NCI-H510A (cell line): ENCODE data around the gene TM4SF20.

Source experiments
- DNase-seq: peaks from one replicate; lab custom pipeline; 2025; lab: John Stamatoyannopoulos, UW

Gene TM4SF20

DNA sequence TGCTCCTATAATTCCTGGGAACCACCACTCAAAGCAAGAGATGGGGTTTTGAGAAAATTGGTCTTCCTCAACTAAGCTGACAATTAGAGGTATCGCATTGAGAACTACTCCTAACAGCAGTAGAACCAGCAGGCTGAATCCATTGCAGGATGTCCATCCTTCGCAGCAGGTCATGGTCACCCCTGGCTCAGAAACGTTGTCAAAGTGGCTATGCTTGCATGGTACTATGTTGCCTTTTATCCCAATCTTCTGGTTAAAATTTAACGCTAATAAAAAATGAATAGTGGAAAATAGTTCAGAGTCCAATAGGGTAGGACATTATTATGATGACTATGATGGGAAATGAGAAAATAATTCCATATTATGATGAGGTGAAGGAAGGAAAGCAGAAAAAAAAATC lies at the start of gene TM4SF20:
Gene TM4SF20 (minus strand): TSS at position 212 of the 400 bp plus-strand sequence. CDS start 38 bp downstream, at position 174.
- no peak for DNase-seq

DNA sequence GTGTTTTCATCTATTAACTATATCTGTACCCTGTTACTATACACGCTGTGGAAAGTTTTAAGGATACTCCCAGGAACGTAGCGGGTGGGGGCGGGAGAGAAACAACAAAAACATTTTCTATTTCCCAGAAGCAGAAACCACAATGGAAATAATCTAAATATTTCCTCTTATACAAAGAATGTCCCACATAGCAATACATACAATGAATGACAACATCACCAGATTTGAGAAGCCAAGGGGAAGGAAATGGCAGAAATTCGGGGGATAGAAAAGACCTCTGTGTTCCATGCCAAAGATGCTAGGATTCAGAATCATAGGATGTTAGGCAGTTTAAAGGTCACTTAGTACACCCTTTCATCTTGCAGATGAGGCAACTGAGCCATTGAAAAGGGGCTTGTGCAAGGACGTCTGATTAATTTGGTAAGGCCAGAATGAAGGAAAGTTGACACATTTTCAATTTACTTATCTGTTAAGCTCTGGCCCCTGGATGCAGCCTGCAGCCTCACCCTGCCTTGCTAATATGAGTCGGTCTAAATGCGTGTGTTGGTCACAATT lies 49.7 kb upstream of the TM4SF20 start:
- DNase-seq = no peak

DNA sequence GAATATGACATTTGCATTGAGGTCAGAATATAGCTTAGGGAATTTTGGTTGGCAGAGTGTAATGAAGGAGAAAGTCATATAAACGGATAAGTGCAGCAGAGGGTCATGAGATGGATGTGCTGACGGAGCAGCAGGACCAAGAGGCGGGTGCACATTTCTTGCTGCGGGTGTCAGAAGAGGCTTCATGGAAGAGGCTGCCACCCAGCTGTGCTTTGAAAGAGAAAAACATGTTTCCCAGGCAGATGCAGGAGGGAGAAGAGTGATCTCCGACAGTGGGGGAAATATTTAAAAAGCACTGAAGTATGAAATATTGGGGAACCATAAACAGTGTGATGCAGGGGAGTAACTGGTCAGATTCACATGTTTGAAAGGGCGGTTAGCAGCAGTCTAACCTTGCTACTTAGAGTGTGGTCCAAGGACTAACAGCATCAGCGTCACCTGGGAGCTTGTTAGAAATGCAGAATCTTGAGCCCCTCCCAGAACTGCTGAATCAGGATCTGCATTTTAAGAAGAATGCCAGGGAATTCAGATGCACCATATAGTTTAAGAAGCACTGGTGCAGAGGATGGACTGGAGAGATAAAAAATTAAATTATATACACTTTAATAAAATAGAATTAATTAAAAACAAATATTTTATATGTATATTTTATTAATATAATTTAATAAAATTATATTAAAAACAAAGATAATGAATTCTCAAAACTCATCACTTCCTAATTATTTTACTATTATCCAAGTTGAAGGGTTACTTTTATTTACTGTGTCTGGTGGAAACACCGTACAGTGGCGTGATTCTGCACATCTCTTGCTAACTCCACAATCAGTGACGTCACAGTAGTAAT lies 44.8 kb upstream of the TM4SF20 start:
- no peak for DNase-seq

- DNase-seq = no peak
These were observed 41.3 kb upstream of the TM4SF20 start for GRCh38 chr2:227420087-227421052.

- no peak for DNase-seq
These were observed 37.6 kb upstream of the TM4SF20 start for GRCh38 chr2:227416701-227417100.

DNA sequence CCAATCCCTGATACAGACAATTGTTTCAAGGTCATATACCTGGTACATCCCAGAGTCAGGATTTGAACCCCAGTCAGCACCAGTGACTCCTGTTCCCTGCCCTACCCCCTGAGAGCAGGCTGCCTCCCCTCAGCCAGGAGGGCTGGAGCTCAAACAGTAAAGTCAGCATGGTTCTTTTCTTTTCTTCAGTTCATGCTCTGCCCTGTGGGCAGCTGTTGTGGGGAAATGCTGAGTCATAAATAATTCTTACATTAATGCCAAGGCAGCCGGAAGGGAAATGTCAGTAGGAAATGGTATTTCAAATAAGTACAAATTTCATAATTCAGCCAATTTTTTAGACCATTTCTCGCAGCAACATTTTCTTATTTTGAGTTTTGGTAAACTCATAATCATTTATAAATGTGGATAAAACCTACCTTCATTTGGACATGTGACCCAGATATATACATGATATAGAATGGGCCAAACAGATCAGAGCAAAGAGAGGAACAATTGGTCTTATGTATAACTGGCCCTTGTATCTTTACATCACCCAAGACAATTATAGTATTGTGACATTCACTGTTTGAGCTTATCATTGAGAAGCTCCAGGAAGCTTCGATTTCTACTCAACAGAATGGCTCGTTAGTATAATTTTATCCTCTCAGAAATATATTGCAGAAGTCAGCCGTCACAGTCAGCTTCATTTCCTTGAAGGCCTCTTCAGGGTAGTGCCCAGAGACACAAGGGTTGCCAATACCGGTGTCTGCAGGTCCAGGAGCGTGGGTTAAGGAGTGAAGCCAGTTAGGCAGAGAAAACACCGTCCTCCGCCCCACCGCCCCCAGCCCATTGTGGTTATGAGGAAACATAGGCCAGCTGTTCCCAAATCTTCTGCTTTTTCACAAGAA lies 36.7 kb upstream of the TM4SF20 start:
- no peak for DNase-seq

GRCh38 chr2:227414846-227415245 lies 35.7 kb upstream of the TM4SF20 start:
- DNase-seq = no peak

DNA sequence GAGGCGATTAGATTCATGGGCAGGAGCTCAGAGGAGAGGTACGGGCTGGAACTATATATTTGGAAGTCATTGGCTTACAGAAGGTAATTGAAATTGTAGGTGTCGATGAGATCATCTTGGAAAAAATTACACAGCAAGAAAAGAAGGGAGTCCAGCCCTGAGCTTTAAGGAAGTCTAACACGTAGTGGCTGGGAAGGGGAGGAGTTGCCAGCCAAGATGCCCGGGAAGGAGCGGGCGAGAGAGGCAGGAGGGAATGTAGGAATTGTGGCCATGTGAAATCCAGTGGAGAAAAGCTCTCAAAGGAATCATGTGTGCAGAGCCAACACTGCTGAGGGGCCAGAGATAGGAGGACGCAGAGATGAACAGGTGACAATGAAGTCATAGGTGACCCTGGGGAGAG lies 34.3 kb upstream of the TM4SF20 start:
- DNase-seq = no peak

- DNase-seq = no peak
These were observed 33.8 kb upstream of the TM4SF20 start for GRCh38 chr2:227412877-227413276.

GRCh38 chr2:227411990-227412350 lies 32.9 kb upstream of the TM4SF20 start:
- DNase-seq = no peak

- no peak for DNase-seq
These were observed 32.3 kb upstream of the TM4SF20 start for GRCh38 chr2:227411320-227411989.

DNA sequence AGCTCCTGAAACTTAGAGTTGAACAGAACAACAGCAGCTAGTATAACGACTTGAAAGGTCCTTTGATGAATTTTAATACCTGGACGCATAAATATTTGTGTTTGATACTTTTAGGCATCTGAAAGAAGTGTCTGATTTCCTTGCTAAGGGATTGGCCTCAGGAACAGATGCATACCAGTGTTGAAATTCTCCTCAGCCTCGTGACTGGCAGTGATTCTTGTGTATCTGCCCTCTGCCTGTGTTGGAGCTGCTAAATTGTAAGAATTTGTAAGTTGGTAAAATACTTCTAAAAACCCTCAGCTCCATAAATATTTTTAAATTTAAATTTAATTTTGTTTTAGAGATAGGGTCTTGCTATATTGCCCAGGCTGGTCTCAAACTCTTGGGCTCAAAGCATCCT lies 31.1 kb upstream of the TM4SF20 start:
- no peak for DNase-seq

- DNase-seq = no peak
These were observed 28.6 kb upstream of the TM4SF20 start for GRCh38 chr2:227407591-227408151.

GRCh38 chr2:227406177-227407031 lies 27.3 kb upstream of the TM4SF20 start:
- DNase-seq = peak; percentile 74

DNA sequence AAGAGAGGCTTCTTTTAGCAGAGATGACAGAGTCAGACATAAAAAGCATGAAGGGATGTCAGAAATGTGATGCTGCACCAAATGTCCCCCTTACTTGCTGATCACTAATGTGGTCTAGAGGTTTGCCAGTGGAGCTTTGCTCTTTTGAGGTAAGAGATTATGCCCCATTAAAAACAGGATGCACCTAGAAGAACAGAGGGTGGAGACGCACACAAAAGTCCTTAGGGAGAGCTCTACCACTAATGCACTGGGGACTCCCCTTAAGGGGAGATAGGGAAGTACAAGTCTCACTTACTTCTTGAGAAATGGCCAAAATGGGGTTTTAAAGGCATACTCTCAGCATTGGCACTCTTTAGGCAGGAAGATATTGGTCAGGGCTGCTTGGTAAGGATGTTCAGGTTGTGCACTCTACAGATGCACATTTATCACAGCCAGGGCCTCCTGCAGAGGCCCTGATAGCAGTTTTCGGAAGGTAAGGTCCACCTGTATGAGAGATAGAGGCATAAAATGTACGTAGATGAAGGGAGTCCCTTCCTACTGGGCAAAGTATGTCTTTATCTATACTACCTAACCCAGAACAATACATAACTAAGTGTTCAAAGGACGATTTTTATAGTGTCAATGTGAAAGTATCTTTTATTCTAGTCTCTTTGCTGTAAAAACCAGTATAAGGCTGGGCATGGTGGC lies 25.6 kb upstream of the TM4SF20 start:
- no peak for DNase-seq

DNA sequence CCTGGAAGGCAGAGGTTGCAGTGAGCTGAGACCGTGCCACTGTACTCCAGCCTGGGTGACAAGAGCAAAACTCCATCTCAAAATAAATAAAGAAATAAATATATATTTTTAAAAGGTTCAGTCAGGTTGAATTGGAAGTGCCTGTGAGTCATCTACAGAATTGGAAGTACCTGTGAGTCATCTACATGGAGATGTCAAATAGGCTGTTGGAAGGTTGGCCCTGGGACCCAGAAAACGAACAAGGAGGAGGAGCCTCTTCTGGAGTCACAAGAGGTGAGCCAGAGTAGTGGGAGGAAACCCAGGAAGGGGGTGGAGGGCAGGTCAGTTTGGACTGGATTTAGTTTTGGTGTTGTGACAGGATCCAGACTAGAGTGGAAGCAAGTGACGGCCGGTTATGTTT lies 23.9 kb upstream of the TM4SF20 start:
- DNase-seq = no peak

GRCh38 chr2:227402321-227402720 lies 23.2 kb upstream of the TM4SF20 start:
- DNase-seq = no peak

DNA sequence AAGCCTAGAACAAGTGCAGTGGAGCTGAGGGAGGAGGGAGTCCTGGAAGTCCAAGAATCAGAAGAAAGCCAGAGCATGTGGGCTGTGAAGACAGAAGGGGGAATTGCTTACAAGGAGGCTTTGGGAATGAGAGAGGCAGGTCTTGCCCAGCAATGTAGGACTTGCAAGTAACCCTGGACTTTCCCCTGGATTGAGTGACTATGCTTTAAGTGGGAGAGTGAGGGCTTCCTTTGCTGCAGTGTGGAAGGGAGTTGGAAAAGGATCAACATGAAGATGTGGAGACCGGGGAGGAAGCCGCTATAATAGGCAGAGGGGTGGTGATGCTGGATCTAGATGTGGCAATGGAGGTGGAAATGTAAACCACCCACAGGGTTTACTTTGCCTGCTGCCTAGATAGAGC lies 22.4 kb upstream of the TM4SF20 start:
- no peak for DNase-seq
